HepG2 (cell line): Measurements from ENCODE around the gene WWTR1.

Experiments
- BRCA1 ChIP-seq: sonication (generic); formaldehyde crosslinking; IDR thresholded peaks from 2 replicates; pipeline ENCODE4 v1.4.0; 2020; ENCODE audit warnings: missing genetic modification reagents
- CREB3 ChIP-seq: sonication (generic); formaldehyde crosslinking; IDR thresholded peaks from 2 replicates; pipeline ENCODE4 v1.5.0; 2020; ENCODE audit warnings: missing genetic modification reagents
- ELF1 ChIP-seq: sonication (generic); formaldehyde crosslinking; IDR thresholded peaks from 2 replicates; pipeline ENCODE4 v1.4.0; 2020; ENCODE audit warnings: missing genetic modification reagents
- EZH2 ChIP-seq: conservative IDR thresholded peaks from 2 replicates; pipeline ENCODE4 v1.6.1; 2012; ENCODE audit warnings: mild to moderate bottlenecking, low read depth, low read length, moderate library complexity
- FLYWCH1 ChIP-seq: sonication (generic); formaldehyde crosslinking; IDR thresholded peaks from 2 replicates; pipeline ENCODE4 v1.8.1; 2023; ENCODE audit warnings: mild to moderate bottlenecking, missing genetic modification reagents
- HMGXB4 ChIP-seq, 2 experiments: sonication (generic) in 1 of 2; formaldehyde crosslinking in 1 of 2; IDR thresholded peaks; 2 replicates each; pipeline versions ENCODE4 v1.4.0 to v1.6.1; 2018 to 2020; ENCODE audit warnings: missing genetic modification reagents in 2 of 2, borderline replicate concordance in 1 of 2, low read depth in 1 of 2, mild to moderate bottlenecking in 1 of 2, missing biosample characterization in 1 of 2
- PRDM15 ChIP-seq: sonication (generic); formaldehyde crosslinking; IDR thresholded peaks from 2 replicates; pipeline ENCODE4 v1.4.0; 2020; ENCODE audit warnings: missing genetic modification reagents
- SRF ChIP-seq: IDR thresholded peaks from 2 replicates; pipeline ENCODE4 v1.6.1; 2011; ENCODE audit warnings: mild to moderate bottlenecking, low read depth, low read length, moderate library complexity
- U2AF1 ChIP-seq: fragments of 200-400 bp; formaldehyde crosslinking; optimal IDR thresholded peaks from 2 replicates; pipeline ENCODE3; 2017; ENCODE audit warnings: mild to moderate bottlenecking, low read depth, low read length
- USF2 ChIP-seq, 2 experiments: sonication (generic) in 1 of 2; formaldehyde crosslinking in 1 of 2; IDR thresholded peaks; 2 replicates each; pipeline versions ENCODE4 v1.5.1 to v1.6.1; 2011 to 2020; ENCODE audit warnings: borderline replicate concordance in 1 of 2, low read depth in 1 of 2, low read length in 1 of 2, mild to moderate bottlenecking in 1 of 2, missing genetic modification reagents in 1 of 2, moderate library complexity in 1 of 2
- ZNF75D ChIP-seq: sonication (generic); formaldehyde crosslinking; IDR thresholded peaks from 2 replicates; pipeline ENCODE4 v1.8.1; 2023; ENCODE audit warnings: missing genetic modification reagents, mild to moderate bottlenecking, borderline replicate concordance
- TF ChIP-seq, protein P1 (sequence below): sonication (generic); formaldehyde crosslinking; IDR thresholded peaks from 2 replicates; pipeline ENCODE4 v1.5.0; 2020; ENCODE audit warnings: mild to moderate bottlenecking, missing genetic modification reagents, moderate library complexity
- TF ChIP-seq, protein P2 (sequence below): sonication (generic); formaldehyde crosslinking; IDR thresholded peaks from 2 replicates; pipeline ENCODE4 v1.8.0; 2022; ENCODE audit warnings: mild to moderate bottlenecking, missing genetic modification reagents

GRCh38 chr3:149554826-149555225 lies 103.0 kb downstream of the WWTR1 start:
- TF ChIP-seq ELF1 (CRISPR knock-in tag) (no peak), USF2 (IDR thresholded peaks at IDR 0.05; ENCODE audit: low read depth, low read length) (no peak), USF2 (CRISPR knock-in tag; IDR thresholded peaks at IDR 0.05; ENCODE audit: borderline replicate concordance) (no peak), HMGXB4 (CRISPR knock-in tag; IDR thresholded peaks at IDR 0.05; ENCODE audit: borderline replicate concordance in 1 of 2, low read depth in 1 of 2) (no peak), EZH2 (no peak), ZNF75D (CRISPR knock-in tag) (no peak), CREB3 (CRISPR knock-in tag) (no peak), U2AF1 (no peak), FLYWCH1 (CRISPR knock-in tag) (no peak), BRCA1 (CRISPR knock-in tag) (no peak), SRF (no peak), PRDM15 (CRISPR knock-in tag) (no peak)
- TF ChIP-seq, protein P1, sequence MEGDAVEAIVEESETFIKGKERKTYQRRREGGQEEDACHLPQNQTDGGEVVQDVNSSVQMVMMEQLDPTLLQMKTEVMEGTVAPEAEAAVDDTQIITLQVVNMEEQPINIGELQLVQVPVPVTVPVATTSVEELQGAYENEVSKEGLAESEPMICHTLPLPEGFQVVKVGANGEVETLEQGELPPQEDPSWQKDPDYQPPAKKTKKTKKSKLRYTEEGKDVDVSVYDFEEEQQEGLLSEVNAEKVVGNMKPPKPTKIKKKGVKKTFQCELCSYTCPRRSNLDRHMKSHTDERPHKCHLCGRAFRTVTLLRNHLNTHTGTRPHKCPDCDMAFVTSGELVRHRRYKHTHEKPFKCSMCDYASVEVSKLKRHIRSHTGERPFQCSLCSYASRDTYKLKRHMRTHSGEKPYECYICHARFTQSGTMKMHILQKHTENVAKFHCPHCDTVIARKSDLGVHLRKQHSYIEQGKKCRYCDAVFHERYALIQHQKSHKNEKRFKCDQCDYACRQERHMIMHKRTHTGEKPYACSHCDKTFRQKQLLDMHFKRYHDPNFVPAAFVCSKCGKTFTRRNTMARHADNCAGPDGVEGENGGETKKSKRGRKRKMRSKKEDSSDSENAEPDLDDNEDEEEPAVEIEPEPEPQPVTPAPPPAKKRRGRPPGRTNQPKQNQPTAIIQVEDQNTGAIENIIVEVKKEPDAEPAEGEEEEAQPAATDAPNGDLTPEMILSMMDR: no peak
- TF ChIP-seq, protein P2, sequence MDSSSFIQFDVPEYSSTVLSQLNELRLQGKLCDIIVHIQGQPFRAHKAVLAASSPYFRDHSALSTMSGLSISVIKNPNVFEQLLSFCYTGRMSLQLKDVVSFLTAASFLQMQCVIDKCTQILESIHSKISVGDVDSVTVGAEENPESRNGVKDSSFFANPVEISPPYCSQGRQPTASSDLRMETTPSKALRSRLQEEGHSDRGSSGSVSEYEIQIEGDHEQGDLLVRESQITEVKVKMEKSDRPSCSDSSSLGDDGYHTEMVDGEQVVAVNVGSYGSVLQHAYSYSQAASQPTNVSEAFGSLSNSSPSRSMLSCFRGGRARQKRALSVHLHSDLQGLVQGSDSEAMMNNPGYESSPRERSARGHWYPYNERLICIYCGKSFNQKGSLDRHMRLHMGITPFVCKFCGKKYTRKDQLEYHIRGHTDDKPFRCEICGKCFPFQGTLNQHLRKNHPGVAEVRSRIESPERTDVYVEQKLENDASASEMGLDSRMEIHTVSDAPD (CRISPR knock-in tag): no peak
